ENCODE data around the gene SPO11. TPM values are rescaled to one million over a fixed set of nuclear protein-coding genes. Genes with fewer than 3 reads are reported as not detected.
A peak's percentile ranks its signal among the peaks of the same experiment; 100 is the strongest.
"Not testable (repeated sequence)": the region's sequence is repeated elsewhere in the genome, so short reads cannot be mapped to it uniquely, and the experiment has no call there.

Gene SPO11
- total and polyA plus RNA-seq, 2 donors = not detected

DNA sequence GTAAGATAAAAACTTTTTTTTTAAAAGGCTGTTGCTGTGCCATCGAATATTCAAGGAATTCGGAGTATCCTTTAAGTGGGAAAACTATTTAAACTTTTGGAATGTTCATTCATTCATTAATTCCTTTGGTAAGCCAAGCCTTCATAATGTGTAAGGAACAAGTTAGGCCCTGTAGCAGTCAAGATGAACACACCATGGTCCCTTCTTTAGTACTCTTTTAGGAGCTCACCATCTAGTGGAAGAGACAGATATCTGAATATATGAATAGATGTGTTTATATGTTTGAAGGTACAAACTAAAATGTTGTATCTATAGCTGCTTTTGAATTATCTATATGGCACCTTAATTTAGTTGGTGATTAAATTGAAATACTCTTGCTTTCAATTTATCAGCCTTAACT, 5.8 kb downstream of the SPO11 start:
- no peak for DNase-seq (ENCODE audit: extremely low spot score)
- Histone ChIP-seq H3K27ac (ENCODE audit: low read depth) (no peak overlapping the region), H3K4me3 (ENCODE audit: low read depth, low read length) (no peak overlapping the region), H3K4me1 (ENCODE audit: insufficient read depth) (no peaks in the 10 kb centered on the region), H3K36me3 (ENCODE audit: insufficient read depth) (no peaks in the 10 kb centered on the region)
- WGBS = 80% methylated on average over 2 of the region's 2 CpGs

- no peak overlapping the region for H3K27ac ChIP-seq (ENCODE audit: low read depth)
- DNase-seq (ENCODE audit: extremely low spot score) = no peak
- H3K4me1 ChIP-seq (ENCODE audit: insufficient read depth) = no peaks in the 10 kb centered on the region
- H3K36me3 ChIP-seq (ENCODE audit: insufficient read depth) = no peaks in the 10 kb centered on the region
- no peak overlapping the region for H3K4me3 ChIP-seq (ENCODE audit: low read depth, low read length)
- 49% methylated on average over 2 of the region's 2 CpGs for WGBS
Measured at GRCh38 chr20:57341663-57342062, 12.1 kb downstream of the SPO11 start.

- no peak for DNase-seq (ENCODE audit: extremely low spot score)
- WGBS = 28% methylated on average over 2 of the region's 2 CpGs
- no peaks in the 10 kb centered on the region for H3K36me3 ChIP-seq (ENCODE audit: insufficient read depth)
- no peak overlapping the region for H3K4me3 ChIP-seq (ENCODE audit: low read depth, low read length)
- no peaks in the 10 kb centered on the region for H3K4me1 ChIP-seq (ENCODE audit: insufficient read depth)
- no peak overlapping the region for H3K27ac ChIP-seq (ENCODE audit: low read depth)
Measured at GRCh38 chr20:57342829-57343228, 13.2 kb downstream of the SPO11 start.

DNA sequence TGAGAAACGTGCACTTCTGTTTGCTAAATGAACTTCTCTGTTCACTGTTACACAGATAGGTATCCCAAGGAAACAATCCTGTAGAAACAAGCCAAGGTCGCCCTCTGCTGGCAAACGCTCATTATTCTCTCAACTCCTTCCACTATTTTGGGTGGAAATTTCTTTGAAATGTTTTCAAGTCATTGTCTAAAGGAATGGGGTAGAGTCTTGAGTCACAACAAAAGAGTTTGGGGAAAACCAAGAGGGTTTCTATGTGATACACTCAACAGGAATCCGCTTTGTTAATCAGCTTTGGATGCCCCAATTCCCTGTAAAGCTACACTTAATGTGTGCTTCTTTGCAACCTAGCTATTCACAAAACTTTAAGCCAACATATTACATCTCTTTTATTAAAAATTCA, 16.9 kb downstream of the SPO11 start:
- no peak overlapping the region for H3K4me3 ChIP-seq (ENCODE audit: low read depth, low read length)
- no peaks in the 10 kb centered on the region for H3K4me1 ChIP-seq (ENCODE audit: insufficient read depth)
- under 1% methylated on average over 4 of the region's 4 CpGs for WGBS
- DNase-seq (ENCODE audit: extremely low spot score) = peak; percentile 47
- no peak overlapping the region for H3K27ac ChIP-seq (ENCODE audit: low read depth)
- H3K36me3 ChIP-seq (ENCODE audit: insufficient read depth) = no peaks in the 10 kb centered on the region

- no peak for DNase-seq (ENCODE audit: extremely low spot score)
- H3K27ac ChIP-seq (ENCODE audit: low read depth) = no peak overlapping the region
- H3K36me3 ChIP-seq (ENCODE audit: insufficient read depth) = no peaks in the 10 kb centered on the region
- H3K4me1 ChIP-seq (ENCODE audit: insufficient read depth) = no peaks in the 10 kb centered on the region
- 78% methylated on average over 4 of the region's 4 CpGs for WGBS
- no peak overlapping the region for H3K4me3 ChIP-seq (ENCODE audit: low read depth, low read length)
Measured at GRCh38 chr20:57347393-57347792, 17.8 kb downstream of the SPO11 start.

DNA sequence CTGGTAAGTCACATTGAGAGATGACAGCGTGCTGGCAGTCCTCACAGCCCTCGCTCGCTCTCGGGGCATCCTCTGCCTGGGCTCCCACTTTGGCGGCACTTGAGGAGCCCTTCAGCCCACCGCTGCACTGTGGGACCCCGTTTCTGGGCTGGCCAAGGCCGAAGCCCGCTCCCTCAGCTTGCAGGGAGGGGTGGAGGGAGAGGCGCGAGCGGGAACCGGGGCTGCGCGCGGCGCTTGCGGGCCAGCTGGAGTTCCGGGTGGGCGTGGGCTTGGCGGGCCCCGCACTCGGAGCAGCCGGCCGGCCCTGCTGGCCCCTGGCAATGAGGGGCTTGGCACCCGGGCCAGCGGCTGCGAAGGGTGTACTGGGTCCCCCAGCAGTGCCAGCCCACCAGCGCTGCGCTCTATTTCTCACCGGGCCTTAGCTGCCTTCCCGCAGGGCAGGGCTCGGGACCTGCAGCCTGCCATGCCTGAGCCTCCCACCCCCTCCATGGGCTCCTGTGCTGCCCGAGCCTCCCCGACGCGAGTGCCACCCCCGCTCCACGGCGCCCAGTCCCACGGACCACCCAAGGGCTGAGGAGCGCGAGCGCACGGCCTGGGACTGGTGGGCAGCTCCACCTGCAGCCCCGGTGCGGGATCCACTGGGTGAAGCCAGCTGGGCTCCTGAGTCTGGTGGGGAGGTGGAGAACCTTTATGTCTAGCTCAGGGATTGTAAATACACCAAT, 18.8 kb downstream of the SPO11 start:
- WGBS = 70% methylated on average over 47 of the region's 47 CpGs
- DNase-seq (ENCODE audit: extremely low spot score); H3K36me3 ChIP-seq (ENCODE audit: insufficient read depth); H3K4me3 ChIP-seq (ENCODE audit: low read depth, low read length); H3K4me1 ChIP-seq (ENCODE audit: insufficient read depth); H3K27ac ChIP-seq (ENCODE audit: low read depth): not testable (repeated sequence)

GRCh38 chr20:57348922-57349574, 19.4 kb downstream of the SPO11 start:
- not testable (repeated sequence) for H3K36me3 ChIP-seq (ENCODE audit: insufficient read depth); H3K27ac ChIP-seq (ENCODE audit: low read depth); H3K4me3 ChIP-seq (ENCODE audit: low read depth, low read length); DNase-seq (ENCODE audit: extremely low spot score); H3K4me1 ChIP-seq (ENCODE audit: insufficient read depth)
- WGBS = 85% methylated on average over 21 of the region's 21 CpGs

GRCh38 chr20:57350081-57350710, 20.6 kb downstream of the SPO11 start:
- no peak overlapping the region for H3K4me3 ChIP-seq (ENCODE audit: low read depth, low read length)
- no peaks in the 10 kb centered on the region for H3K4me1 ChIP-seq (ENCODE audit: insufficient read depth)
- H3K36me3 ChIP-seq (ENCODE audit: insufficient read depth) = no peaks in the 10 kb centered on the region
- WGBS = 91% methylated on average over 16 of the region's 16 CpGs
- no peak for DNase-seq (ENCODE audit: extremely low spot score)
- no peak overlapping the region for H3K27ac ChIP-seq (ENCODE audit: low read depth)

GRCh38 chr20:57350726-57351041, 21.1 kb downstream of the SPO11 start:
- H3K4me3 ChIP-seq (ENCODE audit: low read depth, low read length) = peak overlapping the region; percentile 84
- not testable (repeated sequence) for DNase-seq (ENCODE audit: extremely low spot score); H3K36me3 ChIP-seq (ENCODE audit: insufficient read depth); H3K4me1 ChIP-seq (ENCODE audit: insufficient read depth)
- 8% methylated on average over 23 of the region's 24 CpGs for WGBS
- peak overlapping the region; percentile 55 for H3K27ac ChIP-seq (ENCODE audit: low read depth)

GRCh38 chr20:57351042-57351783, 21.6 kb downstream of the SPO11 start, which contains the start of gene RAE1:
Gene RAE1 (plus strand): TSS chr20:57351255. CDS start chr20:57354039, 2,784 bp downstream.
- WGBS = under 1% methylated on average over 64 of the region's 64 CpGs

GRCh38 chr20:57352305-57352704, 22.7 kb downstream of the SPO11 start:
- Histone ChIP-seq H3K4me3 (ENCODE audit: low read depth, low read length) (no peak overlapping the region), H3K27ac (ENCODE audit: low read depth) (no peak overlapping the region), H3K36me3 (ENCODE audit: insufficient read depth) (no peaks in the 10 kb centered on the region), H3K4me1 (ENCODE audit: insufficient read depth) (no peaks in the 10 kb centered on the region)
- DNase-seq (ENCODE audit: extremely low spot score) = no peak
- WGBS = 77% methylated on average over 6 of the region's 6 CpGs

More at GRCh38 chr20:57351042-57351783, 21.6 kb downstream of the SPO11 start, which contains the start of gene RAE1:
- Histone ChIP-seq H3K4me1 (ENCODE audit: insufficient read depth) (no peaks in the 10 kb centered on the region), H3K4me3 (ENCODE audit: low read depth, low read length) (peak within 1 kb of the TSS; percentile 84), H3K27ac (ENCODE audit: low read depth) (peak within 1 kb of the TSS; percentile 83), H3K36me3 (ENCODE audit: insufficient read depth) (no peaks in the 10 kb centered on the region)
- DNase-seq (ENCODE audit: extremely low spot score) = peak; percentile 91

DNA sequence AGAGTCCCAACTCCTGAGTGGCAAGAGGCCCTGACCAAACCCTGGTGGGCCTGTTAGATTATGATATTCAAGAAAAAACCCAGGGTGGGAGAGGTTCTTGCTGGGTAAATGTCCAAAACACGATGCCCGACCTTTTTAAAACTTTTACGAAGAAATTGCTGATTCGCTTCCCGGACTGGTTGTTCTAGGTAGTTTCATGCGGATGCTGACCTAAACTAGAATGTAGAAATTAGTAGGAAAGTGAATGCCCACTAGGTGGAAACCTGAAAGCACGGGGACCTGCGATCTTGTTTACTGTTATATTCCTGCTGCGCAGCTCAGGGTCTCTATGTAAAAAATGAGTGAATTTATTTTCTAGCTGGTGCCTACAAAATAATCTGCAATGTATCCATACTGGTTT, 23.7 kb downstream of the SPO11 start:
- Histone ChIP-seq H3K27ac (ENCODE audit: low read depth) (no peak overlapping the region), H3K36me3 (ENCODE audit: insufficient read depth) (no peaks in the 10 kb centered on the region), H3K4me3 (ENCODE audit: low read depth, low read length) (no peak overlapping the region), H3K4me1 (ENCODE audit: insufficient read depth) (no peaks in the 10 kb centered on the region)
- DNase-seq (ENCODE audit: extremely low spot score) = no peak
- WGBS = 88% methylated on average over 9 of the region's 9 CpGs

DNA sequence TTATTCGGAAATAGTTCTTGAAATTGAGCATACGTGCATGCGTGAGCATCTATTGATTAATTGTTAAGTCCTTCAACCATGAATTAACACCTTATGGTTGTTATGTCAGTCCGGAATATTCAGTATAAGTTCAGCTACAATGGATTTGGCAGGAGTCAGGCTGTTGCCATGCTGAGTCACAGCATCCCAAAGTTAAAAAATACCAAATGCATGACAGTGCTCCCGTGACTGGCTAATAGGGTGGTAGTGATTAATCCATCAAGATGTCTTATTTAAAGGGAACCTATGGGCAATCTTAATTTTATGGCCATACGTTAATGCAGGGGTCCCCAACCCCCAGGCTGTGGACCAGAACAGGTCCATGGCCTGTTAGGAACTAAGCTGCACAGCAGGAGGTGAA, 31.9 kb downstream of the SPO11 start:
- 86% methylated on average over 6 of the region's 6 CpGs for WGBS
- H3K36me3 ChIP-seq (ENCODE audit: insufficient read depth) = peaks cover 3% of the 10 kb centered on the region

More for the DNA sequence above, 31.9 kb downstream of the SPO11 start:
- no peak overlapping the region for H3K4me3 ChIP-seq (ENCODE audit: low read depth, low read length)
- H3K4me1 ChIP-seq (ENCODE audit: insufficient read depth) = no peaks in the 10 kb centered on the region
- no peak overlapping the region for H3K27ac ChIP-seq (ENCODE audit: low read depth)
- no peak for DNase-seq (ENCODE audit: extremely low spot score)

All from urinary bladder (tissue), 4 donors.